GM18867 (cell line): ENCODE measurements around the gene ZBTB20.

Experiments used
- ATAC-seq: cut with Tn5 transposase; IDR thresholded peaks from one replicate; pipeline ENCODE4 v1.9.1; 2021; ENCODE audit warnings: mild to moderate bottlenecking, moderate library complexity; ENCODE audit not compliant: unreplicated experiment

ZBTB20 gene

GRCh38 chr3:114361391-114361790, 785.7 kb downstream of the ZBTB20 start:
- no peak for ATAC-seq

DNA sequence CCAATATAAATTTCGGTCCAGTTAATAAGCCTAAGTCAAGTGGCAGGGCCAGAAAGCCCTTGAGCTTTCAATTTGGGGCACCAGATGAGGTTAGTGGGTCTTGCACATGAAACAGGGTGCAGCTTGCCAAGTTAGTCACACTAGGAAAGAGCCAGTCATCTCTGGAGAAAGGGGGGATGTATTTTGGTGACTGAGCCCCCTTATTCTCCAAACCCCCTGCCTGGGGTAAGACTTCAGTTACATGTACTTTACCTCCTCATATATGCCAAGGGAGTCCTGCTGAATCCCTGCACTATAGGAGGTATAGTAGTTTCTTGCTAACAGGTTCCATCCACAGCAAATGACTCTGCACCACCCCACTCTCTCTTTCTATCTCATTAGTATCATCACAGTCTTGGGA, 790.6 kb downstream of the ZBTB20 start:
- ATAC-seq, result no peak

GRCh38 chr3:114356066-114356465, 791.0 kb downstream of the ZBTB20 start:
- ATAC-seq, result no peak

GRCh38 chr3:114355653-114356052, 791.4 kb downstream of the ZBTB20 start:
- ATAC-seq, result no peak

- ATAC-seq, result no peak
Measured at GRCh38 chr3:114351822-114352145, 795.3 kb downstream of the ZBTB20 start.

GRCh38 chr3:114351123-114351821, 795.8 kb downstream of the ZBTB20 start:
- no peak for ATAC-seq

- no peak for ATAC-seq
Measured at GRCh38 chr3:114350690-114351089, 796.4 kb downstream of the ZBTB20 start.

DNA sequence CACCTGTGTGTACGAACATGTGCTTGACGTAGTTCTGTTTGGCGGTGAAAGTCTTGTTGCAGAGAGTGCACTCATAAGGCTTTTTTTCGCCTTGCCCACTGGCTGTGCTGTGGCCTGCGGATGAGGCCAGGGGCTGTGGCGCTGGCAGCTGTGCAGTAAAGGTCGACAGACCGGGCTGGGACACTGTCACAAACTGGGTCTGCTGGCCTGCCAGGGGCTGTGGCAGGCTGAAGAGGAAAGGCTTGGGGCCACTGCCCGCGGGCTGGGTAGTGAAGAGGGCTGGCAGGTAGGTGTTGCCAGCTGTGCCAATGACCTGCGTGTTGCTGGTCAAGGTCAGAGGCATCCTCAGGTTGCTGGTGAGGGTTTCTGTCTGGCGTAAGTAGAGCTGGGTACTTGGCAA, 796.8 kb downstream of the ZBTB20 start:
- ATAC-seq, result no peak

DNA sequence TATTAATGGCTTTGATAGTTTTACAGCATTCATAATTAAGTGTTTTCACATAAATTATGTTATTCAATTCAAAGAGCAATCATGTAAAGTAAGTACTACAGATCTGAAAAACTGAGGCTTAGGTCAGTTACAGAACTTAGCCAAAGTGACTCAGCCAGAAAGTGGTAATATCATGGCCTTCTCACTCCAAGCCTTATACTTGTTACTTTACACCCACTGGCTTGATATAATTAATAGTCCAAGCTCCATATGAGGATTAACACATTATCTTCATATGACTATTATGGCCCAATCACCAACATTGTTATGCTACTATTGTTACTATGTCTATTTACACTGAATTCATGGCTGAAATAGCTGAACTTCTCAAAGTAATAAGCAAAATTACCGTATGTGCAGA, 802.6 kb downstream of the ZBTB20 start:
- ATAC-seq, result no peak

DNA sequence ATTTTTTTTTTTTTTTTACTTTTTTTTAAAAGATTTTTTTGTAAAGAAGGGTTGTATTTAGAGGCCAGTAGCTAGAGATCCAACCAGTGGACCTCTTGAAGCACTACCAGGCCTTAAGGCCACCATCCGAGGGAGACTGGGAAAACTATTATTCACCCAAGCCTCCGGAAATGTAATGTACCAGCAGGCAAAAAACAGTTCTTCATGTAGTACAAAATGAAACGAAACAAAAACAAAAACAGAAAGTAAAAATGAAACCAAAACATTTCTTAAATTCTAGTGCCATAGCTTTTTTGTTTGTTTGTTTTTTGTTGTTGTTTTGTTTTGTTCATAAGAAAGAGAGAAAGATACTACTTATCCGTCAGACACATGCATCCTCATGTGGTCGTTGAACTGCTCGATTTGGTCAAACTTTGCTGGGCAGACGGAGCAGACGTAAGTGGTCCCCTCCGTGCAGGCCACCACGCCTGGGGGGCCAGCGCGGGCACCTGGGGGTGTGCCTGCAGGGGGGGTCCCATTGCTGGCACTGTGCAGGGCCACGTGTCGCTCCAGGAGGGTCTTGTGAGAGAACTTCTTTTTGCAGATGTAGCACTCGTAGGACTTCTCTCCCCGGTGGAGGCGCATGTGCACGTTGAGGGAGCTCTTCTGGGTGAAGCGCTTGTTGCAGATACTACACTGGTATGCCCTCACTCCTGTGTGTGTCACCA, 808.3 kb downstream of the ZBTB20 start:
- no peak for ATAC-seq

GRCh38 chr3:114336857-114337256, 810.2 kb downstream of the ZBTB20 start:
- ATAC-seq, result no peak

GRCh38 chr3:114336122-114336697, 810.9 kb downstream of the ZBTB20 start:
- no peak for ATAC-seq

DNA sequence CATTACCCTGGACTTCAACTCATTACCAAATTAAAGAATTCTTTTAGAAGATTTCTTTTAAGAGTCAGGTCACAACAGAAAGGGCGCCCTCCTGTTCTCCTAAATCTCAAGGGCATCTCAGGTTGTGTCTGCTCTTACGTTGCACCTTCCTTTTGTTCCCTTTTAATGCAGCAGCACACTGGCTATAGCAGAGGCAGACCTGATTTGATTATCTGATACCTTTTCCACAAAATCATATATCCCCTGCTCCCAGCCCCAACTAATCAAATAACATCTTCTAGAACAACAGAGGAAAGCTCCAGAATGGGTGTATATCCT, 813.2 kb downstream of the ZBTB20 start:
- ATAC-seq, result no peak

- no peak for ATAC-seq
Measured at GRCh38 chr3:114333180-114333922, 813.7 kb downstream of the ZBTB20 start.

DNA sequence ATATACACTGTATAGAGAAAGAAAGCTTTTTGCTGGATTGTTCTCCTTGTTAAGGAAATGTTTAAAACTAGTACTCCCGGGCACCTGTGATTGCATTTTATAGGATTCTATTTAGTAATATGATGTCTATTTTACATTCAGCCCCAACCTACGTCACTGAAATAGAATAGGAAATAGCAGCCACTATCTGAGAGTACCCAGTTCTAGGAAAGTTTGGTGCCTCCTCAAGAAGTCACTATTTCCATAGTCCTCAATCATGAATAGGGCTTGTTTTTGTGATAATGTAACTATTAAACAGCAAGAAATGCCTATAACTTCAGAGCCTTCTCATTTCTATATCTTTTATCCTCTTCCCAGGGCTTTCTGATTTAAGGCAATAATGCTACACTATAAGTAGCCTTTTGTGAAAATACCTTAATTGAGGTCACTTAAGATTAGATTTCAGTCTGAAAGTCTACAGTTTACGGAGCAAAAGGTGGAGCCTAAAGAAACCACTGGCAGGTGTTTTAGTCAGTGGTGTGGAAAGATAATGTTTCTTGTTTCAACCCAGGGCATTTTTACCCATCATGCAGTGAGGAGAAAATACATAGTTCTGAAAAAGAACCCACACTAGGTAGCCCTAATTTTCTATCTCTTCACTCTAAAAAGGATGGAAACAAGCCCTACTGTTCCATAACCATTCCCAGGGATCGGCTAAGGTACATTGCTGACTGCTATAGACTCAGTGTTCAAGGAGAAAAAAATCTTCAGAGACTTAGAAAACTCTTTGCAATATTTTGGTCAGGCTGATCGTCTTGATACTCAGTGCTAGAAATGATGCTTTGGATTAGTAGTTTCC, 814.5 kb downstream of the ZBTB20 start:
- ATAC-seq, result peak; percentile 73

GRCh38 chr3:114331710-114332109, 815.4 kb downstream of the ZBTB20 start:
- no peak for ATAC-seq

- ATAC-seq, result no peak
Measured at GRCh38 chr3:114331007-114331406, 816.1 kb downstream of the ZBTB20 start.

- ATAC-seq, result peak; percentile 43
Measured at GRCh38 chr3:114329823-114330222, 817.3 kb downstream of the ZBTB20 start.

DNA sequence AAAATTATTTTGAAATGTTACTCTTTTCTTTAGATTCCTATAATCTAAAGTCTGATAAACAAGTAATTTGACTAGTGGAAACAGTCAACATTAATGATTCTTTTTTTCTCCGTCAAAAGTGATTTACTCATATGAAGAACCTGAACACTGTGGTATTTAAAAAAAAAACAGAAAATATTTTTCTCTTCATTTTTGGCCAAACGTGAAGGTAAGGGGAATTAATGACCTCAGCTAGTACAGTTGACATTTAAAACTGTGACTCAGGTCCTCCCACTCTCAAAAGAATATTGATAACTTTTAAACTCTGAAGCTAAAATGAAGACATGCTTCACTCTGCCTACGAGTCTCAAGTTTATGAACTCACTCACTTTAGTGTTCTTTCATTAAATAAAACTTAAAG, 818.7 kb downstream of the ZBTB20 start:
- ATAC-seq, result no peak

GRCh38 chr3:114327665-114328064, 819.4 kb downstream of the ZBTB20 start:
- no peak for ATAC-seq
